KMS-11 (cell line): Measurements from ENCODE around the gene EXOC3L4.
A peak's percentile ranks its signal among the peaks of the same experiment; 100 is the strongest.
"Not testable (repeated sequence)": the region's sequence is repeated elsewhere in the genome, so short reads cannot be mapped to it uniquely, and the experiment has no call there.

Source experiments
- H2AFZ ChIP-seq: fragments of 200-600 bp; sonication (generic); 2 replicates; pipeline ENCODE4 v1.6.1; 2016; ENCODE audit warnings: antibody characterized with exemption, mixed run types, low read depth
- H3K27ac ChIP-seq: fragments of 200-600 bp; sonication (generic); 2 replicates; pipeline ENCODE4 v1.6.1; 2016; ENCODE audit warnings: mild to moderate bottlenecking, mixed run types
- H3K27me3 ChIP-seq: fragments of 200-600 bp; sonication (generic); 2 replicates; pipeline ENCODE4 v1.6.1; 2017; ENCODE audit warnings: mild to moderate bottlenecking, low read depth, mixed run types, moderate library complexity; ENCODE audit not compliant: insufficient read depth
- H3K36me3 ChIP-seq: fragments of 200-600 bp; sonication (generic); 2 replicates; pipeline ENCODE4 v1.6.1; 2017; ENCODE audit warnings: mild to moderate bottlenecking, mixed run types; ENCODE audit not compliant: insufficient read depth
- H3K4me1 ChIP-seq: fragments of 200-600 bp; sonication (generic); 2 replicates; pipeline ENCODE4 v1.6.1; 2016; ENCODE audit warnings: mild to moderate bottlenecking, low read depth, mixed run types; ENCODE audit not compliant: poor library complexity, severe bottlenecking
- H3K4me2 ChIP-seq: fragments of 200-600 bp; sonication (generic); 2 replicates; pipeline ENCODE4 v1.7.0; 2016; ENCODE audit warnings: mild to moderate bottlenecking, mixed run types
- H3K4me3 ChIP-seq: fragments of 200-600 bp; sonication (generic); IDR thresholded peaks from 2 replicates; pipeline ENCODE4 v1.6.1; 2017; ENCODE audit warnings: low read depth, low read length, mixed read lengths; ENCODE audit not compliant: insufficient read depth
- H3K79me2 ChIP-seq: fragments of 200-600 bp; sonication (generic); 2 replicates; pipeline ENCODE4 v1.6.1; 2016; ENCODE audit warnings: low read depth, mixed run types; ENCODE audit not compliant: insufficient read depth
- H3K9ac ChIP-seq: fragments of 200-600 bp; sonication (generic); 2 replicates; pipeline ENCODE4 v1.6.1; 2016; ENCODE audit warnings: mild to moderate bottlenecking, mixed run types
- H4K20me1 ChIP-seq: fragments of 200-600 bp; sonication (generic); 2 replicates; pipeline ENCODE4 v1.6.1; 2016; ENCODE audit warnings: mild to moderate bottlenecking, mixed run types; ENCODE audit not compliant: insufficient read depth
- CTCF ChIP-seq: fragments of 200-600 bp; sonication (generic); conservative IDR thresholded peaks from 2 replicates; pipeline ENCODE4 v1.6.1; 2017; ENCODE audit warnings: low read depth, mild to moderate bottlenecking, antibody characterized with exemption, low read length, moderate library complexity, mixed read lengths

Gene EXOC3L4

GRCh38 chr14:103111232-103111868 is 16.8 kb downstream of the EXOC3L4 start:
- no peak for TF ChIP-seq CTCF
- peak overlapping the region; percentile 99 for H3K27ac ChIP-seq

GRCh38 chr14:103112400-103113243 is 18.1 kb downstream of the EXOC3L4 start:
- H3K4me3 ChIP-seq: no peak overlapping the region
- peak overlapping the region; percentile 99 for H3K27ac ChIP-seq
- H3K79me2 ChIP-seq: no peaks in the 10 kb centered on the region
- H2AFZ ChIP-seq: no peak overlapping the region
- peak overlapping the region; percentile 83; the same call in 1 of the 2 replicates for H3K9ac ChIP-seq
- no peaks in the 10 kb centered on the region for H4K20me1 ChIP-seq
- H3K4me1 ChIP-seq: peaks cover 70% of the 10 kb centered on the region
- H3K27me3 ChIP-seq: no peaks in the 10 kb centered on the region
- no peaks in the 10 kb centered on the region for H3K36me3 ChIP-seq
- peak overlapping the region; percentile 100 for H3K4me2 ChIP-seq
- TF ChIP-seq CTCF: no peak

More at GRCh38 chr14:103111232-103111868, 16.8 kb downstream of the EXOC3L4 start:
- Histone ChIP-seq H3K9ac (peak overlapping the region; percentile 83; the same call in 1 of the 2 replicates), H3K36me3 (no peaks in the 10 kb centered on the region), H3K4me3 (no peak overlapping the region), H2AFZ (no peak overlapping the region; the same call in 1 of the 2 replicates), H3K4me2 (peak overlapping the region; percentile 100), H4K20me1 (no peaks in the 10 kb centered on the region), H3K4me1 (peaks cover 80% of the 10 kb centered on the region), H3K79me2 (no peaks in the 10 kb centered on the region), H3K27me3 (no peaks in the 10 kb centered on the region)

GRCh38 chr14:103113303-103113702 is 18.8 kb downstream of the EXOC3L4 start:
- H3K27me3 ChIP-seq: no peaks in the 10 kb centered on the region
- peaks cover 63% of the 10 kb centered on the region for H3K4me1 ChIP-seq
- no peaks in the 10 kb centered on the region for H3K36me3 ChIP-seq
- H3K9ac ChIP-seq: peak overlapping the region; percentile 83; the same call in 1 of the 2 replicates
- no peak for TF ChIP-seq CTCF
- H2AFZ ChIP-seq: no peak overlapping the region
- peak overlapping the region; percentile 99 for H3K27ac ChIP-seq
- H3K79me2 ChIP-seq: no peaks in the 10 kb centered on the region
- H3K4me3 ChIP-seq: no peak overlapping the region
- no peaks in the 10 kb centered on the region for H4K20me1 ChIP-seq
- peak overlapping the region; percentile 100; the same call in 1 of the 2 replicates for H3K4me2 ChIP-seq

- no peaks in the 10 kb centered on the region for H3K79me2 ChIP-seq
- no peak overlapping the region for H3K9ac ChIP-seq
- no peak overlapping the region for H2AFZ ChIP-seq
- H3K36me3 ChIP-seq: no peaks in the 10 kb centered on the region
- H3K4me1 ChIP-seq: peaks cover 58% of the 10 kb centered on the region
- TF ChIP-seq CTCF: no peak
- H3K4me3 ChIP-seq: no peak overlapping the region
- H3K27ac ChIP-seq: peak overlapping the region; percentile 99; the same call in 1 of the 2 replicates
- no peaks in the 10 kb centered on the region for H4K20me1 ChIP-seq
- no peaks in the 10 kb centered on the region for H3K27me3 ChIP-seq
- no peak overlapping the region for H3K4me2 ChIP-seq
Observed at GRCh38 chr14:103113774-103114173, 19.2 kb downstream of the EXOC3L4 start.

- Histone ChIP-seq H3K27ac (peak overlapping the region; percentile 30; the same call in 1 of the 2 replicates), H3K4me2 (peak overlapping the region; percentile 60; the same call in 1 of the 2 replicates), H3K4me1 (peaks cover 52% of the 10 kb centered on the region)
- H3K4me3 ChIP-seq, H4K20me1 ChIP-seq, H3K27me3 ChIP-seq, H3K79me2 ChIP-seq, H3K36me3 ChIP-seq, H3K9ac ChIP-seq, H2AFZ ChIP-seq: not testable (repeated sequence)
Observed at GRCh38 chr14:103115086-103115679, 20.7 kb downstream of the EXOC3L4 start.
